NCI-H128 (cell line): Measurements from ENCODE around the gene ANKRA2.

Experiments
- DNase-seq: peaks from one replicate; lab custom pipeline; 2025; ENCODE audit not compliant: unreplicated experiment; lab: John Stamatoyannopoulos, UW

Gene ANKRA2, protein sequence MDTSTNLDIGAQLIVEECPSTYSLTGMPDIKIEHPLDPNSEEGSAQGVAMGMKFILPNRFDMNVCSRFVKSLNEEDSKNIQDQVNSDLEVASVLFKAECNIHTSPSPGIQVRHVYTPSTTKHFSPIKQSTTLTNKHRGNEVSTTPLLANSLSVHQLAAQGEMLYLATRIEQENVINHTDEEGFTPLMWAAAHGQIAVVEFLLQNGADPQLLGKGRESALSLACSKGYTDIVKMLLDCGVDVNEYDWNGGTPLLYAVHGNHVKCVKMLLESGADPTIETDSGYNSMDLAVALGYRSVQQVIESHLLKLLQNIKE

DNA sequence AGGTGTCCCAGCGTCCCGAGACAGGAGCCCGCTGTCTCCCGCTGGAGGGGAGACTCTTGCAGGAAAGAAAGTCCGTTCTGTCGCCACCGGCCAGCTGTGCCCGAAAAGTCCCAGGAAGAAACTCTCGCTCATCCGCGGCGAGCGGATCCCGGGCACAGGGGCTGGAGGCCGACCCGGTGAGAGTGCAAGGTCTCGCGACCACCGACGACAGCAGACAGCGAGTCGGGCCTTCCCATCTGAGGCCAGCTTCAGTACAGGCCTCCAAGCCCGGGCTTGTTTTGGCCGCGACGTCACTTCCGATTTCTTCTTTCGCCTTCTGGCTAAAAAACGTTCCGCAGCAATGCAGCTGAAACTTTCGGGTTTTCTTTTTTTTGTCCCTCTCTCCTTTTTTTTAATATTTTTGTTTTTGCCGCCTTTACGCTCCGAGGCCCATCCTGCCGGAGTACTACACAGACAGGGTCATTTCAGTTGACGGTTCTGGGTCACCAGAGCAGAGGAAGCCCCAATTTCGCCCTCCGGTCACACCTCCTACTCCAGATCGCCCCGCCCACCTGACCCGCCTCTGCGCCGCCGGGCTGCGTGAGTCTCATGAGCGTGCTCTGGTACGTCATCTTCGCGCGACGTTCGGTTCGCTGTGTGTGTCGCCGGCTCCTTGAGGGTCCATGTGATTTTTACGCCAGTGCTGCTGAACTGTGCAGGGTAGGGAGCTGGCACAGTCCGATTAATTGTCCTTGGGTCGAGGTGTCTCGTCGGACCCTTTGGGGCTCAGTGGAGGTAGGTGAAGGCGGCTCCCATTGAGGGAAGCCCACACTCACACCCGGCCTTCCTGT lies at the start of gene ANKRA2, which contains the start of gene UTP15:
ANKRA2 (minus strand) TSS at position 501 of the 830 bp plus-strand sequence. CDS start 2,758 bp downstream, outside the sequence.
UTP15 (plus strand) TSS at position 605 of the 830 bp plus-strand sequence. CDS start 1,602 bp downstream, outside the sequence.
- peak; percentile 88 for DNase-seq

DNA sequence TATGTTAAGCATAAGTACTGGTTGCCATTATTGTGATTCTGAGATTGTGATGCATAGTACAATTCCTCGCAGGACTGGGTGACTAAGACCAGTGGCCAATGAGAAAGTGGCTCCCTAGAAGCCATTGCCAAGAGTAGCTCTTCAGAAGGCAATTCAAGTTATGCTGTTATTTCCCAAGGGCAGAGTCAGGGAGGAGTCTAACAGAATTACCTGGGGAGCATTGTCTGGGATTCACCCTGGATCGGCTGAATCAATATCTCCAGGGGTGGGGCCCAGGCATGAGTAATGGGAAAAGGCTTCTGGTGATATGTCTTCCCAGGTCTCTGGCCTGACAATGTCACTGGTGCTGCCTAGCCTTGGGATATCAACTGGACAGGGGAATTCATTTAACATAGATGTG lies 49.6 kb upstream of the ANKRA2 start:
- no peak for DNase-seq

DNA sequence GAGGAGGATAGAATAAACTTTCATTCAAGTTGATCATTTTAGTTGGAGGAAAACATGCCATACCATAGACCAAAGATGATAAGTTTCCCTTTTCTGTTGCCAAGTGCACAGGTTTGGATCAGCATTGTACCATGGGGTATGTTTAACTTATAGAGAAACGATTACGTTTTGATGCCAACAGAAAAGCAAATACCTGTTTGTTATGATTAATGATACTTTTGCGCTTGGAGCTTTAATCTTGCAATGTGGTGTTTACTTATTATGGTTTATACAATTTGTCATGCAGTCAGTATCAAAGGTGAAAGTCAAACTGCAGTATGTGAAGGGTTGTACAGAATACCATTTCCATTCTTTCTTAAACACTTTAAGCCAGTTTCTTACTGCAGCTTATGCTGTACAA lies 47.4 kb upstream of the ANKRA2 start:
- DNase-seq = no peak

DNA sequence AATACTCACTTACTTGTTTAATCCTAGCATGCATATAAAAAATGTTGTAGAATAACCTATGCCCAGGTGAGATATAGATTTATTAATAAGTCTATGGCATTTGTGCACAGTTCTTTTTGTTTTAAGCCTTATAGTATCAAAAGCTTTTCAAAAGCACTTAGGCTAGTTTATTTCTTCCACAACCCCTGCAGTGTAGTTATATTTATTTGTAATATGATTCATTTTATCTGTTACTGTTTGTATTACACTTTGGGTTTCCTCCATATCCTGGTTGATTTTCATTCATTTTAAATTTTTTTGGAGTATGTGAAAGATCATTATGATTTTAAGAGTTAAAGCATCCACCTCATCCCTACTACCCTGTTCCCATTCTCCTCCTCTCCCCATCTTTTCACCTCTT lies 41.8 kb upstream of the ANKRA2 start:
- DNase-seq = no peak

DNA sequence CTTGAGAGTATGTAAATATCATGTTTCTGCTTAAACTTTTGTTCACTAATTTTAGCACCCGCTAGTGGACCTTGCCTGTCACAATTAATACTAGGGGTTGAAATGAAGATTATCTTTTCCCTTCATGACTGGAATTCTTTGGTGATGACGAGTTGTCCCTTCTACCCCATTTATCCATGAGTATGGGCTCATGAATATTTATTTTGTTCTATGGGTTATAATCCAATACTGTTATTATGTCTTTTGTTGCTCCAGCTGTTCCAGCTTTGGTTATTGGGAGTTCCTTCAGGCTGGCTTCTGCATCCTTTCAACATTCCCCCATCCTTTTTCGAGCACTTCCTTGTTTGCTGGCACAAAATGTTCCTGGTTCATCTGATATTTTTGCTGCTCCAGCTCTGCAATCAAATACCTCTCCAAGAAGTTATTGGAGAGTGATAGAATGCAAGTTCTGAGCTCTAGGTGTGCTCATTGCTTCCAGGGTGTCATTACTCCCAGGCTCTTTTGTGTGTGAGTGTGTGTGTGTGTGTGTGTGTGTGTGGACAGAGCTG lies 40.8 kb upstream of the ANKRA2 start:
- no peak for DNase-seq

DNA sequence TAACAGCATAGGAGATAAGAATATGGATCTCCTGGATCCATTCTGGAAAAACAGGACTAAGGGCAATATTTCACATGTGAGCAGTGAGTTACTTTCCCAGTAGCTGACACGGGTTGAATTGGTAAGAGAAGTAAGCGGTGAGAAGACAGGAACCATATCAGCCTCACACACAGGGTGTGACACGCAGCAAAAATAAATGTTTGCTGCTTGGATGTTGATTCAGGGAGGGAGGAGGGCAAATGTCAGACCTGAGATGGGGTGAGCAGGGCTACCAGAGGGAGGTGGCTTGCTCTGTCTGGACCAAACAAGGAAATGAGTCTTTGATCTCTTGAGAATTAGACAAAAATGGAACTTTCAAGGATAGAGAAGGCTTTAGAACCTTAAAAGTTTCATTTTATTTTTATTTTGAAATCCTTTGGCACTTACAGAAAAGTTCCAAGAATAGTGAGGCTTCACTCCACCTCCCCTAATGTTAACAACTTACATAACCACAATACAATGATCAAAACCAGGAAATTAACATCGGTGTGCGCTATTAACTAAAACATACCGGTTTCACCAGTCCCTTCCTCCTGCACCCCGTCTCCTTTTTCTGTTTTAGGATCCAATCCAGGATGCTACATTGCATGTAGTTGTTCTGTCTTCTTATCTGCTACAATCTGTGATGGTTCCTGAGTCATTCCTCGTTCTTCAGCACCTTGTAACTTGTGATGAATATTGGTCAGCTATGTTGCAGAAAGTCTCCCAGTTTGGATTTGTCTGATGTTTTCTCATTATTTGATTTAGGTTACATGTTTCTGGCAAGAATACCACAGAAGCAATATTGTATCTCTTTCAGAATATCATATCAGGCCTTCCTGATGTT lies 40.0 kb upstream of the ANKRA2 start:
- no peak for DNase-seq

DNA sequence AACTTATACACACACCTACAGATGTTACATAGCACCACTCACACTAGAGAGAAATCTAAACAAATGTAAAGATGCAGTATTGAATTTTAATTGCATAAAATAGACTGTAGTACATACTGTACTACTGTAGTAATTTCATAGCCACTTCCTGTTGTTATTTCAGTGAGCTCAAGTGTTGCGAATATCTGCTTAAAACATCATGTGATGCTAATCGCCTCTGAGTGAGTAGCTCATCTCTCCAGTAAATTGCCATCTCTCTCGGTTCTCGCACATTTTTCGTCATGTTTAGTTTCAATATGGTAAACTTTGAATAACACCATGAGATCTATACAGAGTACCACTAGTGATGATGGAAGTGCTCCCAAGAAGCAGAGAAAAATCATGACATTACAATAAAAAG lies 38.6 kb upstream of the ANKRA2 start:
- DNase-seq = no peak

DNA sequence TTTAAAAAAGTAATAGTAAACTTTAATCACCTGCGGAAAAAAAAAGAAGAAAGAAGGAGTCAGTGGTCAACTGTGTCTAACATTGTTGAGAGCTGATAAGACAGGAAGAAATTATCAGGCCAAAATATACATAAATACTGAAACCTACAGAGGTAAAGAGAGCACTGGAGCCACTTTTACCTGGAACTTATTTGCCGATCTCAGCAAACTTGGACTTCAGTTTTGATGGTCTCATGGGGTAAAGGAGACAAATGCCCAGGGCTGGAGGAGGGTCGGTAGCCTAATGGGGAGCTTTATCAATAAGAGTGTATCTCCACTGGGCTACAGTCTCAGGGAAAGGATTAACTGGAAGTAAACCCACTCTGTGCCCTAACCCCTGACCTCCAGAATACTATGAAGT lies 33.9 kb upstream of the ANKRA2 start:
- no peak for DNase-seq

DNA sequence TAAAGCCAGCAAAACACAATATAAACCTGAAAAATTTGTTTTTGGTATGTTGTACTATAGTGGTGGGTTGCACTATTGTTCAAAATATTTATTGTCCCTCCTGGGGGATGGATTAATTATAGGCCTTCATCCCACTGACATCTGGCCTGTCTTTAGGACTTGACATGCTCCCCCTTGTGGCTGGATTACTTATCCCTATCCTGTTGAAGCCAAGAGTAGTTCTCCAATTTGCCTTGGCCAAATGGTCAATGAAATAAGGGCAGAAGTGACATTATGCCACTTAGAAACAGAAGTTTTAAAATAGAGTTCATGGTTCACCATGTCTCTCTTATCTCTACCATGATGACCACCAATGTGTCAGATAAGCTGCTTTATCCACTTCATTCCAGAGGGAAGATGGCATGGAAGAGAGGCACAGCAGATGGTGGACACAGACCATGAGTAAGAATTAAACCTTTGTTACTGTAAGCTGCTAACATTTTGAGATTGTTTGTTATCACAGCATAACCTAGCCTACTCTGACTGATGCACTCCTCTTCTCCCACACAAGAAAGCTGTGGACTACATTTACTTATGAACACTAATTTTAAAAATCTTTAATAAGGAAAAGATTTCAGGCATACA lies 31.4 kb upstream of the ANKRA2 start:
- DNase-seq = no peak

DNA sequence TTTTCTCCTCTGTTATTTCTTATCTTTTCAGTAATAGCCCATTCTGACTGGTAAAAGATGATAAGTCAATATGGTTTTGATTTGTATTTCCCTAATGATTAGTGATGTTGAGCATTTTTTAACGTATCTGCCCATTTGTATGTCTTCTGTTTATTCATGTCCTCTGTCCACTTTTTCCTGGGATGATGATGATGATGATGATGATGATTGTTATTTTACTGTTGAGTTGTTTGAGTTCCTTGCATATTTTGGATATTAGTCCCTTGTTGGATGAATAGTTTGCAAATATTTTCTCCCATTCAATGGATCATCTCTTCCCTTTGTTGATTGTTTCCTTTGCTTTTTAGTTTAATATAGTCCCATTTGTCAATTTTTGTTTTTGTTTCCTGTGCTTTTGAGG lies 27.1 kb upstream of the ANKRA2 start:
- DNase-seq = no peak

DNA sequence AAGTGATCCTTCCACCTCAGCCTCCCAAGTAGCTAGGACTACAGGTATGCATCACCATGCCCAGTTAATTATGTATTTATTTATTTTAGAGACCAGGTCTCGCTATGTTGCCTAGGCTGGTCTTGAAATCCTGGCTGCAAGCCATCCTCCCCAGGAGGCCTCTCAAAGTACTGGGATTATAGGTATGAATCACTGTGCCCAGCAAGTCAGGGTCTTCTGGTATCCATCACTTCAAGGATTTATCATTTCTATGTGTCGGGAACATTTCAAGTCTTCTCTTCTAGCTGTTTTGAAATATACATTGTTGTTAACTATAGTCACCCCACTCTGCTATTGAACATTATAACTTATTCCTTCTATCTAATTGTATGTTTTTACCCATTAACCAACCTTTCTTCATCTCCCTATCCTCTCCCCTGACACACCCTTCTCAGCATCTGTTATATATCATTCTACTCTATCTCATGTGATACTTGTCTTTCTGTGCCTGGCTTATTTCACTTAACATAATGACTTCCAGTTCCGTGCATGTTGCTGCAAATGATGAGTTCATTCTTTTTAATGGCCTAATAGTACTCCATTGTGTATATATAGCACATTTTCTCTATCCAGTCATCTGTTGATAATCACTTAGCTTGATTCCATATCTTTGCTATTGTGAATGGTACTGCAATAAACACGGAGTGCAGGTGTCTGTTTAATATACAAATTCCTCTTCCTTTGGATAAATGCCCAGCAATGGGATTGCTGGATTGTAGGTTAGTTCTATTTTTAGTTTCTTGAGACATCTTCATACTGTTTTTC lies 26.5 kb upstream of the ANKRA2 start:
- no peak for DNase-seq

DNA sequence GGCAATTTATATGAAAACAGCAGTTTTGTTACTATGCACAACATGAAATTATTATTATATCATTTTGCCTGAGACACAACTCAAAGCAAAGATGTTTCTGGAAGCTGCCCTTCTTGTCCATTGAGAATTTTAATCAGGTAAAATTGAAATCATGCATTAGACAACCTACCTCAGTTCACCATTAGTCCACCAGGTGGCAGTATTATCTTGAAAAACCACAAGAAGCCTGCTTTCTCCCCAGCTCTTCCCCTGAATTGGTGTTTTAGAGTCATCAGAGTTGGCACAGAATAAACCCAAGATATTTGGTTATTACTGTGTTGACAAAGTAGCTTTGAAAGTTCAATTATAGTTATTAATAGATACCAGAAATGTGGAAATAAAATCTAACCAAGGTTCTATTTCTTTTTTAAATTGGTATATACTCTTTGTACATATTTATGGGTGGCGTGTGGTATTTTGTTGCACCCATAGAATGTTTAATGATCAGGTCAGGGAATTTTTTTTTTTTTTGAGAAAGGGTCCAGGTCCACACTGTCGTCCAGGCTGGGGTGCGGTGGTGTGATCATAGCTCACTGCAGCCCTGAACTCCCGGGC lies 25.8 kb upstream of the ANKRA2 start:
- peak; percentile 25 for DNase-seq

DNA sequence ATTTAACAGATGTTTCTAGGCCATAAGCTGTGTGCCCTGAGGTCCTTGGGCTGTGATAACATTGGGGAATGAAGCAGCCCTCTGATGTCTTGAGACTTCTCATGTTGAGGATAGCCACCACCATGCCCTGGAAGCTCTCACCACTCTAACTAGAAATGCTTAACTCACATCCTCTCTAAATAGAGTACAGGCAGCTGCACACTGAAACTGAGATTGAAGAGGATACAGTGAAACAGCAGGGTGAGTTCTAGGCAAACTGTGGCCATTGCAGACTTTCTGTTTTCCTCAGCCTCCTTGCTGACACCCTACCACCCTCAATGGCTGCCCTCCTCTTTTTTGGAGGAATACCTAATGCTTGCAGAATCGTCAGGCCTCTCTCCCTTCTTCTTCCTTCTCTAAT lies 22.5 kb upstream of the ANKRA2 start:
- no peak for DNase-seq

DNA sequence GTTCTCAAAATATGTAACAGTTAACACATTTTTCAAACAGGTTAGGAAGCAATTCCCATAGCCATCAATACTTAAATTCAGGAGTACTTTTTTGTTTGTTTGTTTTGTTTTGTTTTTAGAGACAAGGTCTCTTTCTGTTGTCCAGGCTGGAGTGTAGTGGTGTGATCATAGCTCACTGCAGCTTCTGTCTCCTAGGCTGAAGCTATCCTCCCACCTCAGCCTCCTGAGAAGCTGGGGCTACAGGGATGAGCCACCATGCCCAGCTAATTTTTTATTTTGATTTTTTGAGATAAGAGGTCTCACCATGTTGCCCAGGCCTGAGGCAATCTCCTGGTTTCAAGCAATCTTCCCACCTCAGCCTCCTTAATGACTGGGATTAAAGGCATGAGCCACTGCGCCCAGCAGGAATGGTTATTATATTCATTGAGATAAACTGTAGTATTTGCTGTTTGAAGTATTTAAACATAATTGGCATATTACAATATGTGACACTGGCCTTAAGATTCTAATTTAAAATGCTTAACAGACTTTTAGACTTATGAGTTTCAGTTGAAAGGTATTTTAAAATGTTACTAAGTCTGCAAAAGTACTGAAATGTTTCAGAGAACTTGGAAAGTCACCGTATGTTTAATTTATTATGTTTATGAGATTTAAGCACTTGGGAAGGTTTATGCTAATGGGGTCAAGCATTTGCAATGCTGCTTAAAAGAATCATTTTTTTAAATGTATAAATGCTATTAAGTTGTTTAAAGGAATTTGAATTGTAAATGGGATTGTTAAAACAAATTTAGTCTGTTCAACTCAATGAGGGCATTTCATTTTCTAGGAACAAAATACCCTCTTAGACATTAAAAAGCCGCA lies 17.1 kb upstream of the ANKRA2 start:
- DNase-seq = no peak

DNA sequence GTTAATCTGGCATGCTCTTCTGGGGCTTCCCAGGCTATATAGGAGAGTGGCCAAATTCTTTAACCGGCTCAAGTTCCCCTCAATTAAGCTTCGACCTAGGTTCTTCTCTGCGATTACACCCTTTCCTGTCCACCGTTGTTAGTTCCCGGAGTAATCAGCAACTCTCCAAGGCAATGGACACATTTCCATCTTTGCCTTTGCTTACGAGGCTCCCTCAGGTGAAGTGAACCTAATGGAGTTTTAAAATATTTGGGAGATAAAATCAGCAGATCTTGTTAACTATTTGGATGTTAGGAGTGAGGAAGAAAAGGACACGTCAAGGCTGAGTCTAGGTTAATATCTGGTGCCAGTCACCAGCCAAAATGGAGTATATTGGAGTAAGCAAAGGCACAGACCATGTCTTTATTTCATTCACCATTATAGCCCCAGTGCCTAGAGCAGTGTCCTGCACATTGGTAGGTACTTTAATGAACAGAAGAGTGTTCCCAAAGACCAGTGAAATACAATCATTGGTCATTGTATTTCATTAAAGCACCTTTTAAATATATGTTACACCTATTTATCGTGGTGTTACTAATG lies 619 bp upstream of the ANKRA2 start:
- no peak for DNase-seq

DNA sequence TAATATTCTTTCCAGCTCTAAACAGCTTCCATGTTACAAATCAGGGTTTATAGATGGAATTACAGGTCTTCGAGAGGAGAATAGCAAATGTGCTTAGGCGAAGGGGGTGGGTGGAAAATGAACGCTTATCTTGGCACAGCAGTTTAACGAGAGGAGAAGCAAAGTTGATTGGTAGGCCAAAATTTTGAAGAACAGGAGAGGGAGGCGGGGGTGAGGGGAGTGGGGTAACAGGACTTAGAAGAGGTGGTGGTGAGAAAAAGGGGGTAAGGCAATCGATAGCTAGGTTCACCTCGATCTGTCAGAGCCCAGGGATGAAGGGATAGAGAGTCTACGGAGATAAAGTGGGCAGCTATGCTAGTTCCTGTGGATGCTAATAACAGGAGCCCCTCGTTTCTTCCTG lies 764 bp downstream of the ANKRA2 start:
- DNase-seq = no peak

DNA sequence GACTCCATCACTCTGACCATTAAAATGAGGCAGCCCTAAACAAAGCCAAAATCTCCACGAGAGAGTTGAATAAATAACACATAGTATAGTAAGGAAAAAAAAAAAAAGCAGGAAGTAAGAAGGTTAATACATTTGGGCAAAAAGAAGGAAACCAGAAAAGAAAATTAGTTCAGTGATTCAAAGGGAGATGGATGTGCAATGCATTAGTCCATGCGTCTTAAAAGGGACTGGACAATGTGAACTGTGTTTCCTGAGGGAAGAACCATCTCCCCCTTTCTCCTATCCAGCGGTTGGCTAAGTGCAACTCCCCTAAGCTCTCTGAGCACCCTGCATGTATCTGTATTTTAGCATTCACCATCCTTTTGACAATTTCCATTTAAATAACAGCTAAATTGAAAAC lies 1.4 kb downstream of the ANKRA2 start:
- no peak for DNase-seq

DNA sequence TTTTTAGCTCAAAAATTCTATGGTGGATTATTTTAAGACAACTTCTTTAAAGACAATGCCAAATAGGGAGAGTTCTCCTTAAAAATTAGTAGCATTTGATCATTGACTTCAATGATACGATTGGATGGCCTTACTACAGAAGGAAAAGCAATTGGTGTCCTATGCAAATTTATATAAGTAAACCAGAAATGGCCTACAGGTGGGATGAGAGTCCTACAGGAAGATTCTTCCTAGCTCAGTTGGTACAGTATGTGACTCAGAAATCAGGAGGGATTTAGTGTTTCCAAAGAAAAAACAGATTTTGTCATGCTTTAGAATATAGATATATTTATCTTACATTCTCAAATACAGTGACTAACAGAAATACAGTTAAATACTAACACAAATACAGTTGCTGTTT lies 6.5 kb downstream of the ANKRA2 start:
- DNase-seq = no peak
